Cerebellar cortex (tissue), 1 donor: ENCODE data around the gene CXCL14.

ENCODE experiments used
- DNase-seq: peaks from one replicate; pipeline ENCODE4 v3.0.0-alpha.2; 2015; ENCODE audit warnings: low spot score

Gene CXCL14

DNA sequence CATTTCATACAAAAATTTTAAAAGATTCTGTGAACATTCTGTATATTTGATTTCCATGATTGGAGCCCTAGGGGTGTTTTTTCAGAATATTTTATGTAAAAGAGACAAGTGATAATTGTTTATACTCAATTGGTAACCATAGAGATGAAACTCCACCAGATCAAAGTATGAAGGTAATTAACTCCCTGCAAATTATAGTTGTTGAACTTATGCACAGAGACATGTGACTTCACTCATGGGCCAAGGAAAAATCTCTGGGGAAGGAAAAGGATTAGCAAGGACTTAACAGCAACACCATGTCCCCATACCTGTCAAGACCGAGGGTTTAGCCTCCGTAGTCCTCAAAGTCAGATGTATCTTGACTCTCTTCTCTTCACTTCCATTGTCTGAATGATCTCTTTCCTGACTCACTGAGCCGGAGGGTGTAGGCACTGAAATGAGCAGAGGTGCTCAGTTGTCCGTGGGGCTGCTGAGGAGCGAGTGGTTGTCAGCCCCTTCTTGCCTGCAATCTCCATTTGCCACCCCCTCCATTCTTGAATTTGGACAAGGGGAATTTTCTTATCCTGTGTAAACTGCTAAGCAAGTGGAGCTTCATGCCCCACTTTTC, 17.5 kb upstream of the CXCL14 start:
- no peak for DNase-seq

DNA sequence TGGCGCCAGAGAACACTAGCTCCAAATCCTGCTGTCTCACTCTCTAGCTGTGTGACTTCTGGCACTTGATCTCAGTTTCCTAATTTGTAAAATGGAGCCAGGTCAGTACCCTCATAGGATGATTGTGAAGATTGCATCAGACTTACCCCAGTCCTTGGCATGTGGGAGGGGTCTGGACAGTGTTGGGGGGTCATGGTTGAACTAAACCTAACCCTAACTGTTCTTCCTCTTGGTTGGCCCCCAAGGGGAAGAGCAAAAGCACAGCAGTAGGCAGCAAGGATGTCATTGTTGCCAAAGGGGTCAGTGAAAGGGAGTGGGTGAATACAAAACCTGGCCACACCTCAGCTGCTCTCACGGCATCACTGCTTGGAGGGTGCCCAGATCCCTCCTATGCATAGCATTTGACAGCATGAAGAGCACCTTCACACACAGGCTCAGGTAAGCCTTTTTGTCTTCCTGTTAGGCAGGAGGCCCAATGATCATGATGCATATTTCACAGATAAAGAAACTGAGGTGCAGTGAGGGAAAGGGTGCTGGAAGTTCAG, 15.7 kb upstream of the CXCL14 start:
- no peak for DNase-seq

DNA sequence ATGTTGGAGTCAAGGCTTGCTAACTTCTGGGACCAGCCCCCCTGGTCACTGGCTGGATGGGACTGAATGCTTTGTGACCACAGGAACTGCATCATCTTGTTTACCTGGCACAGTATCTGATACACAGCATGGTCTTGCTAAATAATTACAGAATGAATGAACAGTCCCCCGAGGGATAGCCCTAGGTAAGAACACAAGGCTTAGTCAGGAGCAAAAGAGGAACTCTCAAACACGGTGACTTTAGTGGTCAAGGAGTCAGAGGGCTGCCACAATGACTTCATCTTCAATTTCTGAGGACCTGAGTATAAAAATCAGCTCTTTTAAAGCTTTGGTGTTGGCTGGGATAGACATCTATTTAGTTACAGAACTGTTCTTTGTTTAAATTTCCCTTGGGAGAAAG, 15.1 kb upstream of the CXCL14 start:
- DNase-seq = no peak

DNA sequence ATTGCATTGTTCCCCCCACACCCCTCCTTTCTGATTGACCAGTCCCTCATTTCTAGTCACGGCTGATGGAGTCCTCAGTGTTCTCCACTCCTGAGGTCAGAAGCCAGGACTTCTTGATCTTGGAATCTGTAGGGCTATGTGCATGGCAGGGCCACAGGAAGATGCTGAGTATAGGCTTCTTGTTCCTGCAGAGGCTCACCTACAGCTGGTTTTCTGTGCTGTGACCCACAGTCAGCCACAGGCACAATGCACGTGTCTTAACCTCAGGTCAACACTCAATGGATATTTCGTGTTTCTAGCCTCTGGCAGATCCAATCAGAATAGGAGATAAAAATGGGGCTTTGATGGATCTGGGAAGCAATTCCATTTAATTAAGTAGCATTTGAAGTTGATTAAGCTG, 14.3 kb upstream of the CXCL14 start:
- DNase-seq = no peak

DNA sequence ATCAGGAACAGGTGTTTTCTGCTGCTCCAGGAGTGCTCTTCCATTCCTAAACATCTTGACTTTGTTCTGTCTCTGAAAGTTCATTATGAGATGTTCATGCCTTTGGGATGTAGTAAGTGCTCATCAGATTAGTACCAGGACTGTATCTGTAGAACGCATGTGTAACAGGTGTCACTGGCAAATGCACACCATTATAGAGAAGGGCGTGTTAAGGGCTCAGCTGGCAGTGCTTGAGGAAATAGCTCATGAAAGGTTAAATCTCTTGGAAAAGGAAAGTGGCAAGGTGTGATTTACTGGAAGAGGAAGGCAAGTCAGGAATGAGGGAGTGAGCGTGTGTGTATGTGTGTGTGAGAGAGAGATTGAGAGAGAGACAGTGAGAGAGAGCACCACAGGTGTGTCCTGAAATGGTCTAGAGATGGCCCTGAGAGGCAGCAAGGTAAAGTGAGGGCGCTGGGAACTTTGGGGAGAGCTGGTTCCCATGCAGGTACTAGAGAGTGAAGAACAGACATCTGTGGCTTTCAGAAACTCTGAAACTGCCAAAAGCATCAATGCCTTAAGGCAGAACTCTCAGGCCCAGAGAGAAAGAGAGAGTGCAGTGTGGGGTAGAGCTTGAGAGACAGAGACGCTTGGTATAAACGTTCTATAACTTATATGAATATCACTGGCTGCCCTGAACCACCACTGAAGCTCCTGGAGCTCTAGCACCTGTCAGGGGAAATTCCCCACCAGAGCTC, 13.7 kb upstream of the CXCL14 start:
- DNase-seq = no peak

DNA sequence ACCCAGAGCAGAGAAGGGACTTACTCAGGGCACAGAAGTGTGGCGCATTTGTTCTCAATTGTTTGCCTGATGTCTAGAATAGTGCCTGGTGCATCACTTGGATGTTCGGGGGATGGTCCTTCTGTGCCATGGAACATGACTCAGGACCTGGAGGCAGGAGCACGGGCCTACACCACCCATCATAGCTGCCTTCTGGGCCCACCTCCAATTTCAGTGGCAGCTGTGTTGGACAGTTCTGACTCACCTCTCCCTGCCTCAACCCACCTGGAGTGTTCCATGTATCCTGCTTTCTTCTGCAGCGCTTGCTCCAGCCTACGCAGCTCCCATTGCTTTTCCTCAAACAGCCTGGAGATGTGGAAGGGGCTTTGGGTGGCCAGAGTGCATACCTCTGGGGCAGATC, 12.5 kb upstream of the CXCL14 start:
- no peak for DNase-seq

DNA sequence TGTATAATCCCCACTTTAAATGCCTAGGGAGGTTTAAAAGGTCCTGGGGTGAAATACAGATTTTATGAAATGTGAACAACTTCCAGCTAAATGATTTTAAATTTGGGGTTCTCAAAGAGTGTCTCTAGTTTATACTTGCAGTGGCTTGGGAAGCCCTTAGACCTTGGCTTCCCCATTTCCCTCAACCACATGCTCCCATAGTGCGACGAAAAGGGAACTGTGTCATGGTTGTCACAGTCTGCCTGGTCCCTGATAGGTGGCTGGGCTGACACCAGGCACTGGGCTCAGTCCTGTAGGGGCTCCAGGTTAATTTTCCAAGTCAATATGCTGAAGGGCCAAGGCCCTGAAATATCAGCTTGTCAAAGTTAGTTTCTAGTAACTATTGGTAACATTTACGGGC, 10.4 kb upstream of the CXCL14 start:
- no peak for DNase-seq

DNA sequence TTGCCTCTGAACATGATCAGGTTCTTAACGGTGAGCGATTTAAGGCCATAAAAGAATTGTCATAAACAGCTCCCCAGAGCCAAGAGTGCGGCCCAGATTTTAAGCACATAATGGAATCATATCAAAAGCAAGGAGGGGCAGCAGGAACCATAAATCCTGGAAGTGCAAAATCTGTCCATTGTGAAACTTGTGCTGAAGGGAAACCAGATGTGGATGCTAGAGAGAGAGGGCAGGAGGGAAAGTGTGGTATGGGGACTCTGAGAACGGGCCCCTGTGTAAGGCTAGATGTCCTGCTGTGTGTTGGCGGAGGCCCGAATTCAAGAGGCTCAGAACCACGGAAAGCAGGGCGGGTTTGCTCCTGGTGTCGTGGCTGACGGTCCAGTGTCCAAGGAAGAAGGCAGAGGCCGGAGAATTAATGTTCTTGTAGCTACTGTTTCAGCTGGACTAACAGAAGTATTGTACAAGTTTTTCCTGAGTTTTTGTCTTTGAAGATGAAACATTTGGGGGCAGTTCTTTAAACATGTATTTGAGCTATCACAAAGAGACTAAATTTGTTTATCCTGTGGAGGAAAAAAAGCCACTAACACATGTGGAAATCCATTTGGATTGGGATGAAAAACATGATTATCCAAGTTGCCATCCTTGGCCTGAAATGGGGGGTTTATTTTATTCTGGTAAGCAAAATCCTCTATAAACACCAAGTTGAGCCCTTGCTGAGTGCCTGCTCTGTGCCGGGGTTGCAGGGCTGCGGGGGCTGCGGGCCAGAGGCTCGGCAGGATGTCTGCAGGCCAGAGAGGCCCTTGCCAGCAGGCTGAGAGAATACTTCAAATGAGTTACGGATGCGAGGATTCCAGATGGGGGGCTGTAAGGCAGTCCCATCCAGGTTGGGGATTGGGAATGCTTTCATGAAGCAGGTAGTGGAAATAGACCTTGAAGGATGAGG, 9.2 kb upstream of the CXCL14 start:
- no peak for DNase-seq

DNA sequence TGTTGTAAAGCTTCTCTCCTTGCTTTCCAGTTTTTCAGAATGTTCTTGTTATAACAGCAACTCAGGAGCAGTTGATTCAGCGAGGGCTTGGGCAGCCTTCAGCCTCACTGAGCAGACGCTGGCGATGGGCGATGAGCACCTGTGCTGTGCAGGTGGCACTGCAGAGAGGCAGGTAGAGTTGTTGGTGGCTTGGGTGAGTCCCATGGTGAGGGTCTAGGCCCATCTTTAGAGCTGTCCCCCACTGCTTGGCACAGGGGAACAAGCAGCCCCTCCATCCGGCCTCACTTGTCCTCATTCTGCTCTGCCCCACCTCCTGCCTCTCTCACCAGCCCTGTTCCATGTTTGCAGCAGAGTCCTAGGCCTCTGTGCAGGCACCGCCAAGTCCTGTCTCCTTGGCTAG, 6.1 kb upstream of the CXCL14 start:
- DNase-seq = no peak

DNA sequence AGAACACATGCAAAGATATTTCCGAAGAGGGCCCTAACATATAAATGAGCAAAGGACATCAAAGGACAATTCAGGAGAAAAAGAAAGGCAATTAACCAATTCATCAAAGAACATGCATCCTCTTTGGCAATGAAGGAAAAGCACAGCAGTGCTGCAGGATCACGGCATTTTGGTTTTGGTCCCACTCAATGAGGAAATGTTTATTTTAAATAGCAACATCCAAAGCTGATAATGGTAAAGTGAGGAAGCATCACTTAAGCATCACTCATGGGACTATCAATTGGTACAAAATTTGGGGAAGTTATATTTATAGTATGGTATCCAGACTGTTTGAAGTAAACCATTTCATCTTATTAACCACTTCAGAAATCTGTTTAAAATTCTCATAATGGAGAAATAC, 5.5 kb upstream of the CXCL14 start:
- DNase-seq = no peak

DNA sequence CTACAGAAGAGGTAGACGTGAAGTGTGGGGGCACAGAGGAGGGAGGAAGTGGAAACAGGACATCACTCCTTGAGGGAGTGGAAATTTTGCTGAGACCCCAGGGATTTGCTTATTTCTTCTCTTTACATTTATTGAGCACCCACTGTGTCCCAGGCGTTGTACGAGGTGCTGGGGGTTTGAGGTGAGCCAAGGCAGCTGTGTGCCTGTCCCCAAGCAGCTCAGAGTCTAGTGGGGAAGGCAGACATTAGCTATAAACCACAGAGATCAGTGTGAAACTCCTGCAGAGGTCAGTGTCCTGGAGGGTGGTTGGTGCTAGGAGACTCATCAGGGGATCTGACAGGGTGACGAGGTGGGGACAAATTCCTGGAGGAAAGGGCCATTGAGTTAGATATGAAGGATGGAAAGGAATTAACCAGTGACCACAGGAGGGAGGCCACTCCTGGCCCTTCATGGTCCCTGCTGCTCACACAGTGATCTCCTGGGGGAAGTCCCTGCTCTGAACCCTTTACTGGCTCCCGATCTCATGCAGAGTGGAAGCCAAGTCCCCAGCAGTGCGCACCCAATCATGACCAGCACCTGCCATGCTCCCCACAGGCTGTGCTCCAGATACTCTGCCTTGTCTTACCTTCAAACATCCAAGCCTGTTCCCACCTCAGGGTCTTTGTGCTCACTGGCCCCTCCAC, 3.4 kb upstream of the CXCL14 start:
- DNase-seq = no peak

DNA sequence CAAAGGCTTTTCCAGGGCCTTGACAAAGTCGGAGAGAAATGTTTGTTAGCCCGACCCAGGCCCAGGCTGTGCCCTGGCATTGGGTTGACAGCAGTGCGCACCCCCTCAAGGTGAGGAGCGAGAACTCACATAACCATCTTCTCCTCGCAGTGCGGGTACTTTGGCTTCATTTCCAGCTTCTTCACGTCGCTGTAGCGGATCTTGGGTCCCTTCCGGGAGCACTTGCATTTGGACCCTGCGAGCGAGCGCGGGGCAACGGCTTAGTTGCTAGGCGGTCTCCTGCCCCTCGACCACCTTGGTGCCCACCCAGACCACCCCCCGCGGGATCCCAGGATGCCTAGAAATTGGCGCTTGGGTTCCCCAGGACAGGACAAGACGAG, 496 bp downstream of the CXCL14 start:
- no peak for DNase-seq

DNA sequence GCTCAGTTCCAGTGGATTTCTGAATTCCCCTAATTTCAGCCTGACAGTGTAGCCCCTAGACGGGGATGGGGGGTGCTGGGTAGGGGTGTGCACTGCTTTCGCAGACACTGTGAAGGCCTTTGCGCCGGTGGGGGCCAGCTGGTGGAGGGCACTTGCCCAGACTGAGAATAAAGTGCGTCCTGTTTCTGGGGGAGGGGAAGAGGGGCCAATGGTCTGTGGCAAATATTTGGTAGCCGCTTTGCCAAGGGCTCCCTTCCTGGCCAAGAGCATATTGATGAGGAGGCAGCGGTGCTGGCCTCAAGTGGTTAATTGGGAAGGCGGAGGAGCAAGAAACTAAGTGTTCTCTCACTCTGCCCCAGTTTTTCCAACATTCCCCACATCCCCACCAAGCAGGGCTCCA, 1.4 kb downstream of the CXCL14 start:
- DNase-seq = no peak

DNA sequence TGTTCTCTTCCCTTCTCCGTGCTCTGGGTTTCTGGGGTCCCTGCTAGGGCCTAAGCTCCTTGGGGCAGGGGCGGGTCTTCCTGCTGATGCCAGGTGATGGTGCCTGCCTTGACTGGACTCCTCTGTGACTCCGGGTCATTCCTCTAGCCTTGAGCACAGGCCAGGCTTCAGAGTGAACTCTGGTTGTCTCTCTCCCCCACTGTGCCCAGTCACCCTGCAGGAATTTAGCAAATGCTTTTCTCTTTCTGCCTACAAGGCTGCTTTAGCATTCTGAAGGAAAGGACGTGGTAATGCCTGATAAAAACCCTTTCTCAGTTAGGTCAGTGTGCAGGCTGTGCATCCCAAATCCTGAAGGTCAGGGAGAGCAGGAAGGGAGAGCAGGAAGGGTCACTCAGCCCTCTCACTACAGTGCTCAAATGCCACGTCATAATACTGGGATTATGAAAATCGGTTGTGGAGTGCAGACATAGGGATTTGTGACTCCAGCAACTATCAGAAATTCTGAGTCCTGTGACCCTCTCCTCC, 2.7 kb downstream of the CXCL14 start:
- peak; percentile 25 for DNase-seq

DNA sequence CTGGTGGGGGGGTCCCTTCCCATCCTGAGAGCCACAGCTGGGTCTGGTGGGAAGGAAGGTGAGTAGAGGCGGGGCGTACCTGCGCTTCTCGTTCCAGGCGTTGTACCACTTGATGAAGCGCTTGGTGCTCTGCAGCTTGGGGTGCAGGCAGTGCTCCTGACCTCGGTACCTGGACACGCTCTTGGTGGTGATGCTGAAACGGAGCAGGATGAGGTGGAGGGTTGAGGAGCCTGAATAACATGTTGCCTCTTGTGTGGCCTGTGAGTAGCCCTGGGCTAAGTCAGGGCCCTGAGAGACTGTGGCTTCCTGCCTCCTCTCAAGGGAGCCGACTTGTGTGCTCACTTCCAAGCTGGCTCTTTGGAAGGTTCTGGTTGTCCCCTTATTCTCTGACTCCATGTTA, 4.3 kb downstream of the CXCL14 start:
- no peak for DNase-seq

DNA sequence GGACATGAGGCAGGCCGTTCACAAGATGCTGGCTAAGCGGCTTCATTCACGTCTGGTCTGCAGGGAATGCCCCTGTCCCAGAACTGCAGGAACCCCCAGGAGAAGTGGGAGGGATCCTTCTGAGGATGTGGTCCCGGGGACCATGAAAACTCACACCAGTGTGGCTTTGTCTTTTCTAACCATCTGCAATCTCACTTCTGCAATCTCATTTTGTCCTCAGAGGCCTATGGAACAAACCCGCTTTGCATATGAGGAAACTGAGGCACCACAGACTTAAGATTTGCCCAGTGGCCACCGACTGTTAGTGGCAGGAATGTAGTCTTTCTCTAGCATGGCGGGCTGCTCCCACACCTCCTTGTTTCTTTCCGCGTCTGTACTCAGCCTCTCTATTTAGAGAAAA, 6.9 kb downstream of the CXCL14 start:
- DNase-seq = no peak

DNA sequence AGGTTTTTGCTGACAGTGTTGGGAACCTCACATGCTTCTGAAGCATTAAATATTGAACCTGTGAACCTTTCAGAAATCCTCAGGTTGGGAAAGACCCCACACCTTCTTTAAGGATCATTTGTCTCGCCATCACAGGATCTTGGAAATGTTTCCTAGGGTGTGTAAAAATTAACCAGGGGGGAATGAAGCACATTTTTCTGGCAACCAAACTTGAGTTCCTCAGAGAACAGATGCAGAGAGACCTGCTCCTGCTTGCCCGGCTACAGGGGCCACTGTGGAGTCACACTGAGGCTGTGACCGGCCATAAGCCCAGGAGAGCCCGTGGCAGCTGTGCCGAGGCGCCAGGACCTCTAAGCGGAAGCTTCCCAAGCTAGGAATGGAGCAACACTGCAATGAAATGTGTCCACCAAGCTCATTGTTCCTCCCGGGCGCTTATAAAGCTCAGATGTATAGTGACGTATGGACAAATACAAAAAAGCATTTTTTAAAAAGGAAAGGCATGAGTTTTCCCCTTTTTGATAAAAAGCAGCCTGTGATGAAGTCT, 7.7 kb downstream of the CXCL14 start:
- no peak for DNase-seq

DNA sequence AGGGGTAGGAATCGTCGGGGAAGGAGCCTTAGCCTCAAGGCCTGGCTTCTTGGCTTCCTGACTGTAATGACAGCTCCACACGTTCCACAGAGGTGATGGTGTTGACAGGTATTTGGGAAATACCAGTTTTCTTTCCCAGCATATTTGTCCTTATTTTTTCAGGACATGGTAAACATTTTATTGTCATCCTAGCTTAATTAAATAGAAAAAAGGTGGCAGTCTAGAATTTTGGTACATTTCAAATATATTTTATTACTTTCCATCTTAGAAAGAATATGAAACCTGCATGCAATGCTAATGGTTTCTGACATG, 8.4 kb downstream of the CXCL14 start:
- DNase-seq = no peak

DNA sequence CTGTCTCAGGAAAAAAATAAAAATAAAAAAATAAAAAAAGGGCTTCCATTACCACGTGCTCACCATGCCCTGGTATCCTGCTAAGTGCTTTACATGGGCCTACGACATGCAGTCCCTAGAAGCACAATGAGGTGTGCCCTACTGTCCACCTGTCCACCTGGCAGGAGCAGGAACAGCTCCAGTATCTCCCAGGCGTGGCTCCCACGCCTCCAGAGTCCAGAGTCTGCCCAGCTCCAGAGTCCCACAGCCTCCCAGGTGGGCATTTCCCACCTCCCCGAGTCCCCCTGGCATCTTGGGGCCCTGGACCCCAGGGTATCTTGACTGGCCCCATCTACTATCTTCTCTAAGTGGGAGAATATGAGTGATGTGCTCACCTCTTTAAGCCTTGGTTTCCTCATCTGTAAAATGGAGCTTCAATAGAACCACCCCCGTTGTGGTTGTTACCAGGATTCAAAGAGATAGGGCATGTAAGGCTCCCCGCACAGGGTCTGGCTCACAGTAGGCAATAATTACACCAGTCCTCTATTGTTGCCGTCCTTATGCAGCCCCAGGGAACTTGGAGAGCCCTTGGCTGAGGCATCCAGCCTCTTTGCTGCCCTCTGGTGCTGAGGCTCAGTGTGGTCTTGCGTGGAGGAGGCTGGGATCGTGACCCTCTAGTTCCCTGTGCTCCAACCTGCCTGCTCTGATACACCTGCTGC, 8.9 kb downstream of the CXCL14 start:
- peak; percentile 57 for DNase-seq

DNA sequence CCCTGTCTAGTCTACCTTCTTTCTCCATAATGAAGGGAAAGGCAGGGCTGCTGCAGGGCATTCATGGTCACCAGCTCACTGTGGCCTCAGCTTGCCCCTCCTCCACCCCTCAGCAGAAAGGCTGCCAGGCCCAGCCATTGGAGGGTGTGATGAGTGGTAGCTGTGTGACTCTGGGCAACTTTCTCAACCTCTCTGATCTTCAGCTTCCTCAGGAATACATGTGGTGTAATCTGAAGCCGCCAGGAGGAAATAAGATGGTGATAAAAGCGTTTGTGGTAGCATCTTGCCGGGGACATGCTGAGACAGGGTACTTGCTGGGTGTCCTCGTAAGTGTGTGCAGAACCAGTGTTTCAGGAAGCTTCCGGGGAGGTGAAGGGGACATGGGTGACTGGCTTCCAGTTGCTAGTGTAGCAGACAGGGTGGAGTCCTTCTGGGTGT, 9.8 kb downstream of the CXCL14 start:
- DNase-seq = no peak

DNA sequence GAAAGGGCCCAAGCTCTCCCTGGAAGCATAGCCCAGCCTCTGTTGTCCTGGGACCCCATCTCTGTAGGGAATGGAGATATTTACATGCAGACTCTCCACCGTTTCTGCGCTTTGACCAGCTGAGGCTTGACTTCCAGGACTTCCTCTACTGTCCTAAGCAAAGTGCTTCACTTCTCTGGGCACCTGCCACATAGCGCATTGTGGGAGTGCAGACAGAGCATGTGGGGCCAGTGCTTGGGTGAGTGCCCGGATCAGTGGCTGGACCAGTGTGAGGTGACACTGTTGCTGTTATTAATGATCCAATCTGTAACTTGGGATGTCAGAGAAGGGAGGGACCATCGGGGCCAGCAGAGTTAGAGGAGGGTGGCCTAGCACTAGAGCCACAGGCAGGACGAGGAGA, 10.5 kb downstream of the CXCL14 start:
- DNase-seq = no peak
